ENCODE measurements around the gene ABHD2. TPM values are rescaled to one million over a fixed set of nuclear protein-coding genes. Genes with fewer than 3 reads are reported as not detected.
"Not testable (repeated sequence)": the region's sequence is repeated elsewhere in the genome, so short reads cannot be mapped to it uniquely, and the experiment has no call there.

Gene ABHD2
- total RNA-seq (41.0 TPM), polyA plus RNA-seq (16.0 TPM)

GRCh38 chr15:89087830-89088604 lies at the start of gene ABHD2:
TSS of gene ABHD2 (plus strand) at chr15:89088456. CDS start at chr15:89116328, 27,872 bp downstream.
- H3K4me3 ChIP-seq (ENCODE audit: low read depth, low read length) = peak within 1 kb of the TSS; percentile 77
- peak within 1 kb of the TSS; percentile 85 for H3K27ac ChIP-seq (ENCODE audit: low read depth)
- H3K4me1 ChIP-seq (ENCODE audit: insufficient read depth) = no peaks in the 10 kb centered on the region
- peak; percentile 99 for DNase-seq (ENCODE audit: extremely low spot score)
- no peaks in the 10 kb centered on the region for H3K36me3 ChIP-seq (ENCODE audit: insufficient read depth)
- under 1% methylated on average over 51 of the region's 51 CpGs for WGBS

- H3K4me3 ChIP-seq (ENCODE audit: low read depth, low read length) = no peak overlapping the region
- H3K36me3 ChIP-seq (ENCODE audit: insufficient read depth) = no peaks in the 10 kb centered on the region
- no peak overlapping the region for H3K27ac ChIP-seq (ENCODE audit: low read depth)
- 34% methylated on average over 5 of the region's 5 CpGs for WGBS
- no peak for DNase-seq (ENCODE audit: extremely low spot score)
- no peaks in the 10 kb centered on the region for H3K4me1 ChIP-seq (ENCODE audit: insufficient read depth)
These were observed 49.1 kb upstream of the ABHD2 start for GRCh38 chr15:89039142-89039541.

GRCh38 chr15:89041507-89041906 lies 46.7 kb upstream of the ABHD2 start:
- no peak overlapping the region for H3K4me3 ChIP-seq (ENCODE audit: low read depth, low read length)
- no peak for DNase-seq (ENCODE audit: extremely low spot score)
- H3K4me1 ChIP-seq (ENCODE audit: insufficient read depth) = no peaks in the 10 kb centered on the region
- no peaks in the 10 kb centered on the region for H3K36me3 ChIP-seq (ENCODE audit: insufficient read depth)
- no peak overlapping the region for H3K27ac ChIP-seq (ENCODE audit: low read depth)
- 90% methylated on average over 5 of the region's 5 CpGs for WGBS

- 84% methylated on average over 5 of the region's 5 CpGs for WGBS
- no peak overlapping the region for H3K27ac ChIP-seq (ENCODE audit: low read depth)
- H3K36me3 ChIP-seq (ENCODE audit: insufficient read depth) = no peaks in the 10 kb centered on the region
- H3K4me1 ChIP-seq (ENCODE audit: insufficient read depth) = no peaks in the 10 kb centered on the region
- H3K4me3 ChIP-seq (ENCODE audit: low read depth, low read length) = no peak overlapping the region
- no peak for DNase-seq (ENCODE audit: extremely low spot score)
These were observed 45.9 kb upstream of the ABHD2 start for GRCh38 chr15:89042387-89042786.

GRCh38 chr15:89043031-89044002 lies 44.9 kb upstream of the ABHD2 start:
- Histone ChIP-seq H3K27ac (ENCODE audit: low read depth) (no peak overlapping the region), H3K36me3 (ENCODE audit: insufficient read depth) (no peaks in the 10 kb centered on the region), H3K4me3 (ENCODE audit: low read depth, low read length) (no peak overlapping the region), H3K4me1 (ENCODE audit: insufficient read depth) (no peaks in the 10 kb centered on the region)
- 88% methylated on average over 3 of the region's 3 CpGs for WGBS
- no peak for DNase-seq (ENCODE audit: extremely low spot score)

GRCh38 chr15:89049016-89049666 lies 39.1 kb upstream of the ABHD2 start:
- DNase-seq (ENCODE audit: extremely low spot score); H3K4me1 ChIP-seq (ENCODE audit: insufficient read depth); H3K4me3 ChIP-seq (ENCODE audit: low read depth, low read length); H3K27ac ChIP-seq (ENCODE audit: low read depth); H3K36me3 ChIP-seq (ENCODE audit: insufficient read depth): not testable (repeated sequence)
- WGBS = 56% methylated on average over 21 of the region's 21 CpGs

GRCh38 chr15:89051875-89052274 lies 36.4 kb upstream of the ABHD2 start:
- DNase-seq (ENCODE audit: extremely low spot score) = no peak
- Histone ChIP-seq H3K4me1 (ENCODE audit: insufficient read depth) (no peaks in the 10 kb centered on the region), H3K36me3 (ENCODE audit: insufficient read depth) (no peaks in the 10 kb centered on the region), H3K4me3 (ENCODE audit: low read depth, low read length) (no peak overlapping the region), H3K27ac (ENCODE audit: low read depth) (no peak overlapping the region)
- 38% methylated on average over 2 of the region's 2 CpGs for WGBS

- no peak for DNase-seq (ENCODE audit: extremely low spot score)
- whole genome bisulfite sequencing = 77% methylated on average over 3 of the region's 3 CpGs
These were observed 35.8 kb upstream of the ABHD2 start for GRCh38 chr15:89052474-89052873.

GRCh38 chr15:89054873-89055272 lies 33.4 kb upstream of the ABHD2 start:
- no peak overlapping the region for H3K4me3 ChIP-seq (ENCODE audit: low read depth, low read length)
- no peaks in the 10 kb centered on the region for H3K36me3 ChIP-seq (ENCODE audit: insufficient read depth)
- H3K27ac ChIP-seq (ENCODE audit: low read depth) = no peak overlapping the region
- WGBS = 98% methylated on average over 6 of the region's 6 CpGs
- no peak for DNase-seq (ENCODE audit: extremely low spot score)
- no peaks in the 10 kb centered on the region for H3K4me1 ChIP-seq (ENCODE audit: insufficient read depth)

More at GRCh38 chr15:89052474-89052873, 35.8 kb upstream of the ABHD2 start:
- no peaks in the 10 kb centered on the region for H3K36me3 ChIP-seq (ENCODE audit: insufficient read depth)
- H3K27ac ChIP-seq (ENCODE audit: low read depth) = no peak overlapping the region
- no peak overlapping the region for H3K4me3 ChIP-seq (ENCODE audit: low read depth, low read length)
- H3K4me1 ChIP-seq (ENCODE audit: insufficient read depth) = no peaks in the 10 kb centered on the region

GRCh38 chr15:89057506-89058133 lies 30.6 kb upstream of the ABHD2 start:
- peak; percentile 32 for DNase-seq (ENCODE audit: extremely low spot score)
- no peaks in the 10 kb centered on the region for H3K4me1 ChIP-seq (ENCODE audit: insufficient read depth)
- H3K4me3 ChIP-seq (ENCODE audit: low read depth, low read length) = no peak overlapping the region
- H3K36me3 ChIP-seq (ENCODE audit: insufficient read depth) = no peaks in the 10 kb centered on the region
- H3K27ac ChIP-seq (ENCODE audit: low read depth) = no peak overlapping the region
- 31% methylated on average over 13 of the region's 13 CpGs for WGBS

GRCh38 chr15:89058376-89058775 lies 29.9 kb upstream of the ABHD2 start:
- WGBS = 81% methylated on average over 4 of the region's 4 CpGs
- no peak overlapping the region for H3K4me3 ChIP-seq (ENCODE audit: low read depth, low read length)
- DNase-seq (ENCODE audit: extremely low spot score) = no peak
- no peaks in the 10 kb centered on the region for H3K36me3 ChIP-seq (ENCODE audit: insufficient read depth)
- H3K27ac ChIP-seq (ENCODE audit: low read depth) = no peak overlapping the region
- H3K4me1 ChIP-seq (ENCODE audit: insufficient read depth) = no peaks in the 10 kb centered on the region

- 87% methylated on average over 5 of the region's 5 CpGs for WGBS
- Histone ChIP-seq H3K36me3 (ENCODE audit: insufficient read depth) (no peaks in the 10 kb centered on the region), H3K27ac (ENCODE audit: low read depth) (no peak overlapping the region), H3K4me3 (ENCODE audit: low read depth, low read length) (no peak overlapping the region), H3K4me1 (ENCODE audit: insufficient read depth) (no peaks in the 10 kb centered on the region)
- DNase-seq (ENCODE audit: extremely low spot score) = no peak
These were observed 29.3 kb upstream of the ABHD2 start for GRCh38 chr15:89058876-89059405.

GRCh38 chr15:89066280-89066679 lies 22.0 kb upstream of the ABHD2 start:
- Histone ChIP-seq H3K4me3 (ENCODE audit: low read depth, low read length) (no peak overlapping the region), H3K4me1 (ENCODE audit: insufficient read depth) (no peaks in the 10 kb centered on the region), H3K36me3 (ENCODE audit: insufficient read depth) (no peaks in the 10 kb centered on the region), H3K27ac (ENCODE audit: low read depth) (no peak overlapping the region)
- DNase-seq (ENCODE audit: extremely low spot score) = no peak
- 66% methylated on average over 1 of the region's 1 CpG for WGBS
